Measurements from ENCODE around the gene DLX3.
A peak's percentile ranks its signal among the peaks of the same experiment; 100 is the strongest.
"Not testable (repeated sequence)": the region's sequence is repeated elsewhere in the genome, so short reads cannot be mapped to it uniquely, and the experiment has no call there.

DLX3 gene

GRCh38 chr17:49995055-49995738 lies at the start of gene DLX3:
Gene DLX3, minus strand, starts transcription at chr17:49995224. Its CDS starts 226 bp downstream, at chr17:49994998.
- DNase-seq (ENCODE audit: low read depth) = no peak

- no peak for DNase-seq (ENCODE audit: low read depth)
Measured at GRCh38 chr17:50044483-50044882, 49.5 kb upstream of the DLX3 start.

GRCh38 chr17:50043290-50044148 lies 48.5 kb upstream of the DLX3 start:
- no peak for DNase-seq (ENCODE audit: low read depth)

GRCh38 chr17:50042211-50042610 lies 47.2 kb upstream of the DLX3 start:
- no peak for DNase-seq (ENCODE audit: low read depth)

GRCh38 chr17:50040496-50040895 lies 45.5 kb upstream of the DLX3 start:
- DNase-seq (ENCODE audit: low read depth) = not testable (repeated sequence)

- DNase-seq (ENCODE audit: low read depth) = no peak
Measured at GRCh38 chr17:50039058-50039457, 44.0 kb upstream of the DLX3 start.

- DNase-seq (ENCODE audit: low read depth) = no peak
Measured at GRCh38 chr17:50037321-50038107, 42.5 kb upstream of the DLX3 start.

- DNase-seq (ENCODE audit: low read depth) = no peak
Measured at GRCh38 chr17:50036455-50037261, 41.6 kb upstream of the DLX3 start.

- DNase-seq (ENCODE audit: low read depth) = no peak
Measured at GRCh38 chr17:50035945-50036344, 40.9 kb upstream of the DLX3 start.

GRCh38 chr17:50035421-50035879 lies 40.4 kb upstream of the DLX3 start:
- no peak for DNase-seq (ENCODE audit: low read depth)

GRCh38 chr17:50034498-50035364 lies 39.7 kb upstream of the DLX3 start:
- no peak for DNase-seq (ENCODE audit: low read depth)

GRCh38 chr17:50033316-50033715 lies 38.3 kb upstream of the DLX3 start:
- no peak for DNase-seq (ENCODE audit: low read depth)

GRCh38 chr17:50029185-50029584 lies 34.2 kb upstream of the DLX3 start:
- no peak for DNase-seq (ENCODE audit: low read depth)

GRCh38 chr17:50028736-50029120 lies 33.7 kb upstream of the DLX3 start:
- no peak for DNase-seq (ENCODE audit: low read depth)

- no peak for DNase-seq (ENCODE audit: low read depth)
Measured at GRCh38 chr17:50027881-50028735, 33.1 kb upstream of the DLX3 start.

- no peak for DNase-seq (ENCODE audit: low read depth)
Measured at GRCh38 chr17:50027172-50027880, 32.3 kb upstream of the DLX3 start.

- peak; percentile 60 for DNase-seq (ENCODE audit: low read depth)
Measured at GRCh38 chr17:50026837-50027171, 31.8 kb upstream of the DLX3 start.

- DNase-seq (ENCODE audit: low read depth) = no peak
Measured at GRCh38 chr17:50026046-50026675, 31.1 kb upstream of the DLX3 start.

- DNase-seq (ENCODE audit: low read depth) = no peak
Measured at GRCh38 chr17:50024808-50025207, 29.8 kb upstream of the DLX3 start.

Data from activated T-helper 1 cell treated with Interleukin-2 at 50 U/mL for 16 hours (primary cell).